Activated B cell treated with CpG ODN at 0.5 μM for 24 hours (primary cell): ENCODE results near the gene FBXL13. TPM values are rescaled to one million over a fixed set of nuclear protein-coding genes. Genes with fewer than 3 reads are reported as not detected.

ENCODE experiments used
- ATAC-seq: fragments of 200-7000 bp; cut with Tn5 transposase; one replicate; pipeline ENCODE4 v1.10.0; 2021; ENCODE audit warnings: low read depth, mild to moderate bottlenecking, moderate library complexity
- CTCF ChIA-PET: fragments of 350-600 bp; sonication (Branson Sonifier 250); formaldehyde crosslinking; loops from one replicate; lab custom pipeline; 2021; ENCODE audit warnings: antibody characterized with exemption; lab: Charles Lee
- POLR2A ChIA-PET: fragments of 350-600 bp; sonication (Branson Sonifier 250); formaldehyde crosslinking; loops from one replicate; lab custom pipeline; 2021; ENCODE audit warnings: antibody characterized with exemption; lab: Charles Lee
- DNase-seq: peaks from one replicate; pipeline ENCODE4 v3.0.0; 2022
- H3K27ac Mint-ChIP-seq: one replicate; pipeline ENCODE4 v1.8.0; 2020; ENCODE audit warnings: mixed read lengths
- H3K27me3 Mint-ChIP-seq: one replicate; pipeline ENCODE4 v1.8.0; 2021; ENCODE audit warnings: mixed read lengths
- H3K36me3 Mint-ChIP-seq: one replicate; pipeline ENCODE4 v1.8.0; 2021; ENCODE audit warnings: low read depth, mixed read lengths
- H3K4me1 Mint-ChIP-seq: one replicate; pipeline ENCODE4 v1.8.0; 2021; ENCODE audit warnings: mixed read lengths
- H3K4me3 Mint-ChIP-seq: one replicate; pipeline ENCODE4 v1.8.0; 2020; ENCODE audit warnings: mild to moderate bottlenecking, mixed read lengths
- H3K9me3 Mint-ChIP-seq: one replicate; pipeline ENCODE4 v1.8.0; 2020; ENCODE audit warnings: mixed read lengths
- CTCF ChIP-seq: fragments of 200-600 bp; IDR thresholded peaks from one replicate; pipeline ENCODE4 v1.8.0; 2022; ENCODE audit warnings: antibody characterized with exemption, mild to moderate bottlenecking
- intact Hi-C: fragments of 100-400 bp; cut with micrococcal nuclease; formaldehyde crosslinking; loops from one replicate; pipeline ENCODE4 v1.15.1; 2024
- total RNA-seq: library from RNA; stranded (reverse); gene quantifications from 2 replicates; pipeline ENCODE4 v1.2.3, GENCODE V29; 2022

FBXL13 gene
- total RNA-seq, 1 donor from 2014 or later = 2.9 TPM

- intact Hi-C loops = no loop called here
- Mint-ChIP-seq H3K27me3 (no peaks in the 10 kb centered on the region), H3K27ac (no peak overlapping the region), H3K9me3 (no peaks in the 10 kb centered on the region), H3K4me3 (no peak overlapping the region), H3K4me1 (no peaks in the 10 kb centered on the region), H3K36me3 (no peaks in the 10 kb centered on the region)
- ATAC-seq (no peak), DNase-seq (no peak)
- no peak for TF ChIP-seq CTCF
- CTCF ChIA-PET = no interaction called here
- POLR2A ChIA-PET = no interaction called here
Measured at GRCh38 chr7:102897856-102898531, 176.6 kb downstream of the FBXL13 start.

- H3K27ac Mint-ChIP-seq = no peak overlapping the region
- no peak overlapping the region for H3K4me3 Mint-ChIP-seq
- H3K27me3 Mint-ChIP-seq = no peaks in the 10 kb centered on the region
- TF ChIP-seq CTCF = no peak
- ChIA-PET POLR2A (no interaction called here), CTCF (no interaction called here)
- H3K9me3 Mint-ChIP-seq = no peaks in the 10 kb centered on the region
- no peak for DNase-seq
- intact Hi-C loops = no loop called here
- H3K36me3 Mint-ChIP-seq = no peaks in the 10 kb centered on the region
- no peak for ATAC-seq
- H3K4me1 Mint-ChIP-seq = peaks cover 2% of the 10 kb centered on the region
Measured at GRCh38 chr7:102897211-102897631, 177.4 kb downstream of the FBXL13 start.

GRCh38 chr7:102896585-102896984, 178.0 kb downstream of the FBXL13 start:
- ChIA-PET POLR2A (no interaction called here), CTCF (no interaction called here)
- H3K36me3 Mint-ChIP-seq = no peaks in the 10 kb centered on the region
- no peak for TF ChIP-seq CTCF
- H3K4me3 Mint-ChIP-seq = no peak overlapping the region
- no peaks in the 10 kb centered on the region for H3K27me3 Mint-ChIP-seq
- H3K4me1 Mint-ChIP-seq = peaks cover 2% of the 10 kb centered on the region
- no peak overlapping the region for H3K27ac Mint-ChIP-seq
- ATAC-seq = no peak
- no peak for DNase-seq
- intact Hi-C loops = no loop called here
- H3K9me3 Mint-ChIP-seq = no peaks in the 10 kb centered on the region

GRCh38 chr7:102895602-102896001, 179.0 kb downstream of the FBXL13 start:
- H3K4me3 Mint-ChIP-seq = no peak overlapping the region
- TF ChIP-seq CTCF = no peak
- H3K27me3 Mint-ChIP-seq = no peaks in the 10 kb centered on the region
- ATAC-seq (no peak), DNase-seq (no peak)
- no peaks in the 10 kb centered on the region for H3K36me3 Mint-ChIP-seq
- no peaks in the 10 kb centered on the region for H3K9me3 Mint-ChIP-seq
- no peak overlapping the region for H3K27ac Mint-ChIP-seq
- ChIA-PET POLR2A (no interaction called here), CTCF (no interaction called here)
- H3K4me1 Mint-ChIP-seq = peaks cover 2% of the 10 kb centered on the region
- intact Hi-C loops = no loop called here

GRCh38 chr7:102892631-102893278, 181.8 kb downstream of the FBXL13 start:
- no peak for ATAC-seq
- H3K9me3 Mint-ChIP-seq = no peaks in the 10 kb centered on the region
- H3K4me1 Mint-ChIP-seq = peaks cover 2% of the 10 kb centered on the region
- H3K27me3 Mint-ChIP-seq = no peaks in the 10 kb centered on the region
- H3K27ac Mint-ChIP-seq = no peak overlapping the region
- no peak for DNase-seq
- no peaks in the 10 kb centered on the region for H3K36me3 Mint-ChIP-seq
- TF ChIP-seq CTCF = no peak
- ChIA-PET POLR2A (no interaction called here), CTCF (no interaction called here)
- intact Hi-C loops = no loop called here
- no peak overlapping the region for H3K4me3 Mint-ChIP-seq
